Measurements from ENCODE around the gene BUB1B. TPM values are rescaled to one million over a fixed set of nuclear protein-coding genes. Genes with fewer than 3 reads are reported as not detected.
"Not testable (repeated sequence)": the region's sequence is repeated elsewhere in the genome, so short reads cannot be mapped to it uniquely, and the experiment has no call there.

BUB1B gene
- total RNA-seq, 4 donors from 2014 or later: 0.37 to 7.4 (median 1.5) TPM

- ATAC-seq (ENCODE audit: low FRiP score) (no peak), DNase-seq (ENCODE audit: low spot score) (no peak)
- TF ChIP-seq CTCF (IDR thresholded peaks at IDR 0.05): no peak
Measured at GRCh38 chr15:40121911-40122638, 38.8 kb upstream of the BUB1B start.

- not testable (repeated sequence) for DNase-seq (ENCODE audit: low spot score); ATAC-seq (ENCODE audit: low FRiP score)
Measured at GRCh38 chr15:40122989-40123388, 37.9 kb upstream of the BUB1B start.

GRCh38 chr15:40123863-40124262, 37.0 kb upstream of the BUB1B start:
- not testable (repeated sequence) for ATAC-seq (ENCODE audit: low FRiP score); DNase-seq (ENCODE audit: low spot score)

DNA sequence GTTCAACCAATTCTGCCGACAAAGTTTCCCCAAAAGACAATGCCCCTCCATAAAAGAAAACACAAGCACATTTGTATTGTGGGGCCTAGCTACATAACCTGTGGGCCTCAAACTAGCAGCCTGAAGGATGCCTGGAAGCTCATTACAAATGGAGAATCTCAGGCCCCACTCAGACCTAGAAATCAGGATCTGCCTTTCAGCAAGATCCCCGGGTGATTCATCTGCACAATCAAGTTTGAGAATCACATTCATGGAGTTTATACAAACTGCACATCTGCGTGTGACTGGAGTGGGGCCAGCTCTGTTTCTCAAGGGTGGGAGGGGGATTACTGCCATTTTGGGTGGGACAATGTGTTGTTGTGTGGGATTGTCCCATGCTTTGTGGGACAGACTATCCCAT, 36.5 kb upstream of the BUB1B start:
- not testable (repeated sequence) for ATAC-seq (ENCODE audit: low FRiP score); DNase-seq (ENCODE audit: low spot score)

DNA sequence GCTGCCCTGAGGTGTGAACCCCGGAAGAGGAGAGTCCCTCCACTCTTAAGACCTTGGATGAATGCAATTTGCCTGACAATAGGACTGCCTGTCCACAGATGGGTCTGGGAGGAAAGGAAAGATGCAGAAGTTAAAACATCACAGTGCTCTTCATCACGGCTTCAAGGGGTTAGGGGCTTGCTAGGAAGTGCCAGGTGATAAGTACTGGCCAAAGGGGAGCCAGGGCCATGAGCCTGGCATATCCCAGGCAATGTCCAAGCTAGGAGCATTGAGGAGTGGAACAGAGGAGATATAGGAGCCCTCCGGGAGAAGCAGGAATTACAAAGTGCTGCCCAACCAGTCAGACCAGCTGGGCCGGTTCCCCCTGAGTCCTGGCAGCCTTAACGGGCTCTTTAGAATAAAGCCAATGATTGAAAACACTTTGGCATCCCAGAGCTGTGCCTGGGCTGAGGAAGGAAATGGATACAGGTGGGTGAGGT, 36.0 kb upstream of the BUB1B start:
- not testable (repeated sequence) for DNase-seq (ENCODE audit: low spot score); ATAC-seq (ENCODE audit: low FRiP score)

GRCh38 chr15:40125950-40126349, 34.9 kb upstream of the BUB1B start:
- DNase-seq (ENCODE audit: low spot score) (no peak), ATAC-seq (ENCODE audit: low FRiP score) (no peak)
- TF ChIP-seq CTCF (IDR thresholded peaks at IDR 0.05): no peak

DNA sequence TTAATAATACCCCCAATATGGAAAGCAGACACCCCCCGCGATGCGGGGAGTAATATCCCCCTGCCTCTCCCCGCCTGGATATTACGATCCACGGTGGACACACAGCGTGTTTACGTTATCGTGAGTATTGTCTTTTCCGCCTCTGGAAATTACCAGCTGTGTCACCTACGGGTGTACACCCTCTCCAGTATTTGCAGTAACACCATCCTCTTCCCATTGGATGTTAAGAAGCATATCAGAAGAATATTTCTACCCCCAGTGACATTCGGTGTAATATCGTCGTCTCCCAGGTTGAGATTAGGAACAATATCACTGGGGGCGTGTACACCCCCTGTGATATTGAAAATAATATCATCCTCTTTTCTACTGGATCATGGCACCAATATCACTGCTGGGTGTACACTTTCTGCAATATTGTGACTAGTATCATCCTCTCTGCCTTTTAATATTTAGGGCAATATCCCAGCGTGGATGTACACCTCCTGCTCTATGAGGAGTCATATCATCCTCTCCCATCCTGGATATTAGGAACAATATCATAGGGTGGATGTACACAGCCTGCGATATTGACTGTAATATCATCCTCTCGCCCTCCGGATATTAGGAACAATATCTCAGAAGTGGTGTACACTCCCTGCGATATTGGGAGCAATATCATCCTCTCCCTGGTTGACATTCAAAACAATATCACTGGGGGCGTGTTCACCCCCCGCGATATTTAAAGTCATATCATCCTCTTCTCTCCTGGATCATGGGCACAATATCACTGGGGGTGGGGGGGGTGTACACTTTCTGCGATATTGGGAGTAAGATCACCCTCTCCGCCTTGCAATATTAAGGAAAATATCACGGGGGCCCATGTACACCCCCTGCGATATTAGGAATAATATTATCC, 31.9 kb upstream of the BUB1B start:
- no peak for TF ChIP-seq CTCF (IDR thresholded peaks at IDR 0.05)
- DNase-seq (ENCODE audit: low spot score): no peak
- no peak for ATAC-seq (ENCODE audit: low FRiP score)

DNA sequence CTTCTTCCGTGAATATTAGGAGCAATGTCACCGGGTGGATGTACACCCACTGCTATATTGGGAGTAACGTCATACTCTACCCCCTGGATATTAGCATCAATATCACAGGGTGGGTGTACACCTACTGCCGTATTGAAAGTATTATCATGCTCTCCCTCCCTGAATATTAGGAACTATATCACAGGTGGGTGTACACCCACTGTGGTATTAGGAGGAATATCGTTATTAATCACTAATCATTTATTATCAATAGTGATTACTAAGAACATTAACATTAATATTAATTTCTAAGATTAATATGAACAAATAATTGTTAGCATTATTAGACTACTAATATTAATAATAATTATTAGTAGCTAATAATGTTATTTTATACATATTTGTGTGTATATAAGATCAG, 30.8 kb upstream of the BUB1B start:
- ATAC-seq (ENCODE audit: low FRiP score): no peak
- no peak for TF ChIP-seq CTCF (IDR thresholded peaks at IDR 0.05)
- DNase-seq (ENCODE audit: low spot score): no peak
